ENCODE results near the gene WWC2. TPM values are rescaled to one million over a fixed set of nuclear protein-coding genes. Genes with fewer than 3 reads are reported as not detected.
"Not testable (repeated sequence)": the region's sequence is repeated elsewhere in the genome, so short reads cannot be mapped to it uniquely, and the experiment has no call there.

WWC2 gene
- total RNA-seq, 6 donors from 2014 or later, result 87.0 to 179 (median 121) TPM

DNA sequence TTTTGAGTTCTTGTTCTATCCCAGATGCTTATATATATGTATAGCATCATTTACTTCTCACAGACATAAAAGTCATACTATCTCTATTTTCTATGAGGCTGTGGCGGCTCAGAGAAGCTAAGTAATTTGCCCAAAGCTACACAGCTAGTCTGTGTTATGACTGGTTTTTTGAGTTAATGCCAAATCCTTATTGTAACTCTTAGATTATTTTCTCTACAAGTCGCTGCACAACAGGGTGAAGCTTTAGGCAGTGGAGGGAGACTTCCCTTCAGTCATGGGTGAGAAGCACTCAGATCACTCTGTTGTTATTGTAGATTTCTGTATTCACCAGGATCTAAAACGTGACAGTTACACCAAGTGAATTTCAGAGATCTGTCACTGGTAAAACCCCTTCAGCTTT, 48.1 kb downstream of the WWC2 start:
- no peak for ATAC-seq (ENCODE audit: low FRiP score in 2 of 2)
- no peak overlapping the region for H3K4me3 ChIP-seq
- 65 to 70% methylated on average over 3 of the region's 3 CpGs for WGBS, 2 donors
- no peak for TF ChIP-seq EP300 (IDR thresholded peaks at IDR 0.05)
- no peaks in the 10 kb centered on the region for H3K27me3 ChIP-seq
- no peak for DNase-seq
- H3K27ac ChIP-seq, result no peak overlapping the region
- H3K9me3 ChIP-seq, result no peaks in the 10 kb centered on the region
- H3K4me1 ChIP-seq, result peaks cover 17 to 42% (median 25%) of the 10 kb centered on the region in 4 donors
- no peaks in the 10 kb centered on the region for H3K36me3 ChIP-seq

DNA sequence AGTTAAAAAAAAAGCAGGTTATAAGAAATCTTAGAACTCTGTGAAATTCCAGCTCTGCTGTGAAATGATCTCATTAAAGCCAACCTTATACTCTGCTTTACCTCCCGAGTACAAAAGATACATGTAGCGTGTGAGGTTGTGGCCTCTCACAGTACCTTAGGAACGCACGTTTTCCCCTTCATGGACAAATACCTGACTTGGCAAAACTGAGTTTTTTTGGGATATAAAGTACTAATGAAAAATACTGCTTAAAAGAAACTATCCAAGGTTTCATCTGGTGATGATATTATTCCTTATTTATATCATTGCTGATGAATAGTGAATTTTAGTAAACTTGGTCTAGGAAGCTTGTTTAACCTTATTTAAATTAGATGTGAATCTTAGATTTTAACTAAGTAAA, 48.9 kb downstream of the WWC2 start:
- Histone ChIP-seq H3K36me3 (no peaks in the 10 kb centered on the region), H3K4me3 (no peak overlapping the region), H3K4me1 (peaks cover 9 to 34% (median 19%) of the 10 kb centered on the region in 4 donors), H3K27me3 (no peaks in the 10 kb centered on the region), H3K9me3 (no peaks in the 10 kb centered on the region), H3K27ac (no peak overlapping the region)
- no peak for ATAC-seq (ENCODE audit: low FRiP score in 2 of 2)
- 79 to 88% methylated on average over 4 of the region's 4 CpGs for WGBS, 2 donors
- TF ChIP-seq POLR2A (IDR thresholded peaks at IDR 0.05) (no peak), EP300 (IDR thresholded peaks at IDR 0.05) (no peak), POLR2AphosphoS5 (IDR thresholded peaks at IDR 0.05) (no peak)
- TF ChIP-seq, protein P1, sequence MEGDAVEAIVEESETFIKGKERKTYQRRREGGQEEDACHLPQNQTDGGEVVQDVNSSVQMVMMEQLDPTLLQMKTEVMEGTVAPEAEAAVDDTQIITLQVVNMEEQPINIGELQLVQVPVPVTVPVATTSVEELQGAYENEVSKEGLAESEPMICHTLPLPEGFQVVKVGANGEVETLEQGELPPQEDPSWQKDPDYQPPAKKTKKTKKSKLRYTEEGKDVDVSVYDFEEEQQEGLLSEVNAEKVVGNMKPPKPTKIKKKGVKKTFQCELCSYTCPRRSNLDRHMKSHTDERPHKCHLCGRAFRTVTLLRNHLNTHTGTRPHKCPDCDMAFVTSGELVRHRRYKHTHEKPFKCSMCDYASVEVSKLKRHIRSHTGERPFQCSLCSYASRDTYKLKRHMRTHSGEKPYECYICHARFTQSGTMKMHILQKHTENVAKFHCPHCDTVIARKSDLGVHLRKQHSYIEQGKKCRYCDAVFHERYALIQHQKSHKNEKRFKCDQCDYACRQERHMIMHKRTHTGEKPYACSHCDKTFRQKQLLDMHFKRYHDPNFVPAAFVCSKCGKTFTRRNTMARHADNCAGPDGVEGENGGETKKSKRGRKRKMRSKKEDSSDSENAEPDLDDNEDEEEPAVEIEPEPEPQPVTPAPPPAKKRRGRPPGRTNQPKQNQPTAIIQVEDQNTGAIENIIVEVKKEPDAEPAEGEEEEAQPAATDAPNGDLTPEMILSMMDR (IDR thresholded peaks at IDR 0.05), result no peak
- DNase-seq, result no peak

DNA sequence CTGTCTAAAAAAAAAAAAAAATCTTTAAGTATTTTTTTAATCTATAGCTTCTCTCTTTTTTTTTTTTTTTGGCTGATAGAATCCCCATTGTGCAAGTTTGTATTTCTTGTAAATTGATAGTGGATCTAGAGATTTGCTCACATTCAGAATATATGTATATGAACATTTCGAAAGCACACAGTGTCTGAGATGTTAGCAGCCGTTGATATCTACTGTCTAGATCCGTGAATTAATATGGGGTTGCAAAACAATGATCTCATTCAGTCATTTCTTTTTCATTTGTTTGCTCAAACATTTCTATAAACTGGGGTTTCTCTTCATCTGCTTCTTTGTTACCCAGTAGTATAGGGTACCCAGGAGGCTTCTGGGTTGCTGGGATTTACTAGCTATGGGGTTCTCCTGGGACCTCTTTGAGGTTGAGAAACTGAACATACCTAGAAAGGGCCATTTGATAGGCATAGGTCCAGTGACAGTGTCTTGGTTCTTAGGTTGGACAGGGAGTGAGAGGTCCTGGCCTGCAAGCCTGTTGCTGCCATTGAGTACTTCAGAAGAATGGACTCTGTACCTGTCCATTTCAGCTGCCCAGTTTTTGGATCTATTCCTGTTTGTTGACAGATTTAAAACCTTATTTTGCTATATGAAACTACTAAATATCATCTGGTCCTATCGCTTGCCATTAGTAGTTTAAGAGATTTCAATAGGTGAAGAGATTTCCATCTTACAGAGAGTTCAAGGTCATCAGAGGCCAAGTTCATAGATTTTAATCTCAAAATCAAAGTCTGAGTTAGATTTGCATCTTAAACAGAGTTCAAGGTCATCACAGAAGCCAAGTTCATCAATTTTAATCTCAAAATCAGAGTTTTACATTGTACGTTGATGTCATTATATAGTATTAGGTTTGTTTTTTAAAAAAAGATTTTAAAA, 50.8 kb downstream of the WWC2 start:
- H3K4me1 ChIP-seq, result peaks cover 7 to 25% (median 18%) of the 10 kb centered on the region in 4 donors
- H3K27ac ChIP-seq, result no peak overlapping the region
- no peaks in the 10 kb centered on the region for H3K9me3 ChIP-seq
- TF ChIP-seq POLR2A (IDR thresholded peaks at IDR 0.05) (no peak), EP300 (IDR thresholded peaks at IDR 0.05) (no peak), POLR2AphosphoS5 (IDR thresholded peaks at IDR 0.05) (no peak)
- TF ChIP-seq, protein P1 (IDR thresholded peaks at IDR 0.05), result no peak
- no peak overlapping the region for H3K4me3 ChIP-seq
- H3K27me3 ChIP-seq, result no peaks in the 10 kb centered on the region
- DNase-seq (no peak), ATAC-seq (ENCODE audit: low FRiP score in 2 of 2) (no peak)
- WGBS, 2 donors, result 87 to 93% methylated on average over 5 of the region's 5 CpGs
- H3K36me3 ChIP-seq, result no peaks in the 10 kb centered on the region

DNA sequence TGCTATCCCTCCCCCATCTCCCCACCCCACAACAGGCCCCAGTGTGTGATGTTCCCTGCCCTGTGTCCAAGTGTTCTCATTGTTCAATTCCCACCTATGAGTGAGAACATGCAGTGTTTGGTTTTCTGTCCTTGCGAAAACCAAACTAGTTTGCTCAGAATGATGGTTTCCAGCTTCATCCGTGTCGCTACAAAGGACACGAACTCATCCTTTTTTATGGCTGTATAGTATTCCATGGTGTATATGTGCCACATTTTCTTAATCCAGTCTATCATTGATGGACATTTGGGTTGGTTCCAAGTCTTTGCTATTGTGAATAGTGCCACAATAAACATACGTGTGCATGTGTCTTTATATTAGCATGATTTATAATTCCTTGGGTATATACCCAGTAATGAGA, 51.6 kb downstream of the WWC2 start:
- not testable (repeated sequence) for H3K4me3 ChIP-seq; ATAC-seq (ENCODE audit: low FRiP score in 2 of 2); H3K36me3 ChIP-seq; H3K27ac ChIP-seq; H3K27me3 ChIP-seq; H3K9me3 ChIP-seq; DNase-seq
- WGBS, 2 donors, result 95 to 96% methylated on average over 5 of the region's 5 CpGs
- peaks cover 11 to 20% (median 15%) of the 10 kb centered on the region in 4 donors for H3K4me1 ChIP-seq

DNA sequence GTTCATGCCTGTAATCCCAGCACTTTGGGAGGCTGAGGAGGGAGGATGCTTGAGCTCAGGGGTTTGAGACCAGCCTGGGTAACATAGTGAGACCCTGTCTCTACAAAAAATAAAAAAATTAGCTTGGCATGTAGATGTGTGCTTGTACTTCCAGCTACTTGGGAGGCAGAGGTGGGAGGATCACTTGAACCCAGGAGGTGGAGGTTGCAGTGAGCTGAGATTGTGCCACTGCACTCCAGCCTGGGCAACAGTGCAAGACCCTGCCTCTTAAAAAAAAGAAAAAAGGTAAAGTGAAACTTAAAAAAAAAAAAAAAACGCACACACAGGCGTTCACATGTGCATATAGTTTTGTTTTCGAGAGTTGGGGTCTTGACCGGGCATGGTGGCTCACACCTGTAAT, 53.2 kb downstream of the WWC2 start:
- DNase-seq; ATAC-seq (ENCODE audit: low FRiP score in 2 of 2); H3K4me3 ChIP-seq; H3K27ac ChIP-seq; H3K9me3 ChIP-seq; H3K4me1 ChIP-seq; H3K36me3 ChIP-seq; H3K27me3 ChIP-seq: not testable (repeated sequence)
- WGBS, 2 donors, result 96 to 97% methylated on average over 4 of the region's 4 CpGs

DNA sequence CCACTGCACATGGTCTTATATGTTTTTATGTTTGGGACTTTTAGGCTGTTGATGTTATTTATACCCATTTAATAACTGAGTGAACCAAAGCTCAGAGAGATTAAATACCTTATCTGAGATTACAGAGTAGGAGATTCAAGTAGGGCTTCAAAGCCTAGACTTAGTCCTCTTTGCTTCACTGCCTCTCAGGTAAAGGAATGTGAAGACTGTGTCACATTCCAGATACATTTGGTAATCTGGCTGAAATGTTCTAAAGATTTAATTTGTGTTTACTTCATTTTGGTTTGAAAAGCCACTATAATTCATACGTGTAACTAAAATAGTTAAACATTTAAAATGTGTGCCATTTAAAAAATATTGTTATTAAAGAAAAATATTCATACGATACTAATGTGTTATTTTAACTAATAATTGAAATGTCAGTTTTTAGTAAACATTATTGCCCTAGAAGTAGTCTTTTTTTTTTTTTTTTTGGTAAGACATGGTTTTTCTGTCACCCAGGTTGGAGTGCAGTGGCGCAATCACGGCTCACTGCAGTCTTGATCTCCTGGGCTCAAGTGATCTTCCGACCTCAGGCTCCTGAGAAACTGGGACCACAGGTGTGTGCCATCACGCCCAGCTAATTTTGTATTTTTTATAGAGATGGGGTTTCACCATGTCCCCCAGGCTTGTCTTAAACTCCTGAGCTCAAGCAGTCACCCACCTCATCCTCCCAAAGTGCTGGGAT, 54.3 kb downstream of the WWC2 start:
- ATAC-seq (ENCODE audit: low FRiP score in 2 of 2) (no peak), DNase-seq (no peak)
- TF ChIP-seq POLR2A (IDR thresholded peaks at IDR 0.05) (no peak), POLR2AphosphoS5 (IDR thresholded peaks at IDR 0.05) (no peak), EP300 (IDR thresholded peaks at IDR 0.05) (no peak)
- TF ChIP-seq, protein P1 (IDR thresholded peaks at IDR 0.05), result no peak
- peaks cover 0 to 9% (median 4%) of the 10 kb centered on the region in 4 donors for H3K4me1 ChIP-seq
- H3K4me3 ChIP-seq, result no peak overlapping the region
- no peaks in the 10 kb centered on the region for H3K36me3 ChIP-seq
- 82 to 85% methylated on average over 6 of the region's 6 CpGs for WGBS, 2 donors
- no peaks in the 10 kb centered on the region for H3K9me3 ChIP-seq
- H3K27me3 ChIP-seq, result no peaks in the 10 kb centered on the region
- no peak overlapping the region for H3K27ac ChIP-seq
